OCI-LY7 (cell line): ENCODE data around the gene MYBBP1A. TPM values are rescaled to one million over a fixed set of nuclear protein-coding genes. Genes with fewer than 3 reads are reported as not detected.
"Not testable (repeated sequence)": the region's sequence is repeated elsewhere in the genome, so short reads cannot be mapped to it uniquely, and the experiment has no call there.

ENCODE experiments used
- BruUV-seq: library from RNA; stranded (reverse); fragments of 400-500 nt; replicated peaks from 2 replicates; lab custom pipeline; 2021; lab: Mats Ljungman, UMichigan
- CTCF ChIA-PET: fragments of 300-600 bp; sonication (Branson Sonifier 250); formaldehyde crosslinking; loops from one replicate; lab custom pipeline; 2022; ENCODE audit warnings: antibody characterized with exemption; ENCODE audit not compliant: unreplicated experiment; lab: Charles Lee
- POLR2A ChIA-PET: fragments of 300-600 bp; sonication (Branson Sonifier 250); formaldehyde crosslinking; loops from one replicate; lab custom pipeline; 2022; ENCODE audit warnings: antibody characterized with exemption; lab: Charles Lee
- DNase-seq: peaks from one replicate; pipeline ENCODE4 v3.0.0-alpha.2; 2015; ENCODE audit warnings: low spot score
- H2AFZ ChIP-seq: fragments of 200-600 bp; sonication (generic), shearing (Covaris generic); 2 replicates; pipeline ENCODE4 v1.6.1; 2014; ENCODE audit warnings: mild to moderate bottlenecking, antibody characterized with exemption, low read length, moderate library complexity
- H3K27ac ChIP-seq: fragments of 200-600 bp; sonication (generic); 2 replicates; pipeline ENCODE4 v1.5.1; 2014; ENCODE audit warnings: mixed run types, low read depth, mild to moderate bottlenecking, moderate library complexity, low read length, inconsistent platforms; ENCODE audit not compliant: poor library complexity, severe bottlenecking
- H3K36me3 ChIP-seq: fragments of 200-600 bp; sonication (generic); 2 replicates; pipeline ENCODE4 v1.6.1; 2014; ENCODE audit warnings: mild to moderate bottlenecking, antibody characterized with exemption, low read length, moderate library complexity, mixed read lengths; ENCODE audit not compliant: insufficient read depth
- H3K4me1 ChIP-seq: fragments of 200-600 bp; sonication (generic); 2 replicates; pipeline ENCODE4 v1.5.1; 2014; ENCODE audit warnings: mild to moderate bottlenecking, low read length; ENCODE audit not compliant: insufficient read depth, poor library complexity, severe bottlenecking
- H3K4me2 ChIP-seq: fragments of 200-600 bp; sonication (generic); 2 replicates; pipeline ENCODE4 v1.6.1; 2014; ENCODE audit warnings: mild to moderate bottlenecking, low read length
- H3K4me3 ChIP-seq: fragments of 200-600 bp; sonication (generic); 2 replicates; pipeline ENCODE4 v1.5.1; 2014; ENCODE audit warnings: mild to moderate bottlenecking, low read depth, low read length; ENCODE audit not compliant: poor library complexity, severe bottlenecking
- H3K79me2 ChIP-seq: fragments of 200-600 bp; sonication (generic); 2 replicates; pipeline ENCODE4 v1.6.1; 2016; ENCODE audit warnings: low read depth, mild to moderate bottlenecking, low read length, moderate library complexity, mixed read lengths; ENCODE audit not compliant: insufficient read depth
- H3K9me2 ChIP-seq: fragments of 200-600 bp; sonication (generic); 2 replicates; pipeline ENCODE4 v1.6.1; 2016; ENCODE audit warnings: mild to moderate bottlenecking, low read length, mixed read lengths; ENCODE audit not compliant: insufficient read depth
- H3K9me3 ChIP-seq: fragments of 200-600 bp; sonication (generic); 2 replicates; pipeline ENCODE4 v1.6.1; 2014; ENCODE audit warnings: mild to moderate bottlenecking, mixed run types, low read length, mixed read lengths
- H4K20me1 ChIP-seq: fragments of 200-600 bp; sonication (generic); 2 replicates; pipeline ENCODE4 v1.6.1; 2014; ENCODE audit warnings: mild to moderate bottlenecking, antibody characterized with exemption, low read length, moderate library complexity, mixed read lengths; ENCODE audit not compliant: insufficient read depth
- EZH2phosphoT487 ChIP-seq: fragments of 200-600 bp; sonication (generic); IDR thresholded peaks from 2 replicates; pipeline ENCODE4 v1.6.1; 2018; ENCODE audit warnings: low read depth, borderline replicate concordance, mild to moderate bottlenecking, mixed run types, antibody characterized with exemption, low read length, moderate library complexity, mixed read lengths
- intact Hi-C: fragments of 100-400 bp; cut with micrococcal nuclease; formaldehyde crosslinking; loops from one replicate; pipeline ENCODE4 v1.10.0; 2022; ENCODE audit not compliant: unreplicated experiment
- total RNA-seq, 2 experiments: library from RNA; depleted of rRNA in 1 of 2; stranded (reverse); fragments of >200 nt in 1 of 2; shearing (Covaris generic) in 1 of 2; gene quantifications; 2 replicates each; pipeline ENCODE4 v1.2.3, GENCODE V29; 2014 to 2022
- TF ChIP-seq, protein P1 (sequence below): fragments of 200-600 bp; sonication (generic); conservative IDR thresholded peaks from 2 replicates; pipeline ENCODE4 v1.5.1; 2014; ENCODE audit warnings: mild to moderate bottlenecking, antibody characterized with exemption, low read length, moderate library complexity, mixed read lengths

MYBBP1A gene
- total RNA-seq, 2 experiments from 2014 or later = 131 to 142 TPM

DNA sequence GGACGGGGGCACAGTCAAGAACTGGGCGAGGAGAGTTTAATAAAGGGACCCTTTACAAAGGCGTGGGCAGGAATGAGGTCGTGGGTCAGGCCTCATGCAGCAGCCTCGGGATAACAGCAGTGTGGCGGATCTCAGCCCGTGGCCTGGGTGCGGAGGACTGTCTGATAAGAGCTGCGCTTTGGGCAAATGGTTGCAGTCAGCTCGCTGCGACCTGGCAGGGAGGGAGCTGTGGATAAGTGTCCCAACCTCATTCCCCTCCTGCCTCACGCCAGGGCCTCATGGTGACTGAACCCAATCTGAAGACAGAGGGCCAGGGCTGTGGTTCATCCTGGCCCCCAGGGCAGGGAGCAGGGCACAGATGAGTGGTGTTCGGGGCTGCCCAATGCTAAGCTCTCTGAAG is 42.8 kb upstream of the MYBBP1A start:
- intact Hi-C loops = no loop called here
- TF ChIP-seq EZH2phosphoT487 = no peak
- TF ChIP-seq, protein P1, sequence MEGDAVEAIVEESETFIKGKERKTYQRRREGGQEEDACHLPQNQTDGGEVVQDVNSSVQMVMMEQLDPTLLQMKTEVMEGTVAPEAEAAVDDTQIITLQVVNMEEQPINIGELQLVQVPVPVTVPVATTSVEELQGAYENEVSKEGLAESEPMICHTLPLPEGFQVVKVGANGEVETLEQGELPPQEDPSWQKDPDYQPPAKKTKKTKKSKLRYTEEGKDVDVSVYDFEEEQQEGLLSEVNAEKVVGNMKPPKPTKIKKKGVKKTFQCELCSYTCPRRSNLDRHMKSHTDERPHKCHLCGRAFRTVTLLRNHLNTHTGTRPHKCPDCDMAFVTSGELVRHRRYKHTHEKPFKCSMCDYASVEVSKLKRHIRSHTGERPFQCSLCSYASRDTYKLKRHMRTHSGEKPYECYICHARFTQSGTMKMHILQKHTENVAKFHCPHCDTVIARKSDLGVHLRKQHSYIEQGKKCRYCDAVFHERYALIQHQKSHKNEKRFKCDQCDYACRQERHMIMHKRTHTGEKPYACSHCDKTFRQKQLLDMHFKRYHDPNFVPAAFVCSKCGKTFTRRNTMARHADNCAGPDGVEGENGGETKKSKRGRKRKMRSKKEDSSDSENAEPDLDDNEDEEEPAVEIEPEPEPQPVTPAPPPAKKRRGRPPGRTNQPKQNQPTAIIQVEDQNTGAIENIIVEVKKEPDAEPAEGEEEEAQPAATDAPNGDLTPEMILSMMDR = no peak
- H3K9me2 ChIP-seq = no peaks in the 10 kb centered on the region
- no peak overlapping the region for H3K4me3 ChIP-seq
- no peaks in the 10 kb centered on the region for H3K9me3 ChIP-seq
- no peak for DNase-seq
- POLR2A ChIA-PET = no interaction called here
- H2AFZ ChIP-seq = no peak overlapping the region
- BruUV-seq = no TSS peak
- CTCF ChIA-PET = interaction anchor here (0.6 kb wide), 1 partner anchor 15 kb away, joined by 4 read pairs; no protein-coding TSS in a partner anchor
- H3K79me2 ChIP-seq = no peaks in the 10 kb centered on the region
- H3K27ac ChIP-seq = no peak overlapping the region
- H3K36me3 ChIP-seq = no peaks in the 10 kb centered on the region
- no peaks in the 10 kb centered on the region for H3K4me1 ChIP-seq
- no peaks in the 10 kb centered on the region for H4K20me1 ChIP-seq
- H3K4me2 ChIP-seq = no peak overlapping the region

DNA sequence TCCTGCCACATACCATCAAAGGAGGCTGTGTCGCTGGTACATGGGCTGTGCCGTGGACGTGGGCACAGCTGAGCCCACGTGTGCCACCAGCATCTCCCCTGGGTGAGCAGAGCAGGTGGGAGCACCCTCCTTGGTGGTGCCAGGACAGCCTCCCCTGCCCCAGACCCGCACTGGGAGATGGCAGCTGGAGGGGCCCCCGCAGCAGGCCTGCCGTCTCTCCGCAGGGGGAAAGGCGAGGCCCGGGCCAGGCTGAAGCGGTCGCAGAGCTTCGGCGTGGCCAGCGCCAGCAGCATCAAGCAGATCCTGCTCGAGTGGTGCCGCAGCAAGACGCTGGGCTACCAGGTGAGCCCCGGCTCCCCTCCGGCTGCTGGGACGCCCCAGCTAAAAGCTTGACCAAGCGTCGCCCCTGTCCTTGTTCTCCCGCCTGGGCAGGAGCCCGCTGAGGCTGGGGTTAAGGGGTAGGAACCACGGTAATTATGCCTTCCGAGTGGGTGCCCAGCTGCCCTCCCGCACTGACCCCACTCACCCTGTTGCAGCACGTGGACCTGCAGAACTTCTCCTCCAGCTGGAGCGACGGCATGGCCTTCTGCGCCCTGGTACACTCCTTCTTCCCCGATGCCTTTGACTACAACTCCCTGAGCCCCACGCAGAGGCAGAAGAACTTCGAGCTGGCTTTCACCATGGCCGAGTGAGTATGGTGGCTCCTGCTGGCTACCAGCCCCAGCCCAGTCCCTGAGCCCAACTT is 41.6 kb upstream of the MYBBP1A start:
- no peaks in the 10 kb centered on the region for H3K9me2 ChIP-seq
- H3K79me2 ChIP-seq = no peaks in the 10 kb centered on the region
- POLR2A ChIA-PET = no interaction called here
- no peaks in the 10 kb centered on the region for H4K20me1 ChIP-seq
- H3K9me3 ChIP-seq = no peaks in the 10 kb centered on the region
- intact Hi-C loops = no loop called here
- no peaks in the 10 kb centered on the region for H3K36me3 ChIP-seq
- no peak overlapping the region for H2AFZ ChIP-seq
- no peak overlapping the region for H3K27ac ChIP-seq
- no TSS peak for BruUV-seq
- TF ChIP-seq, protein P1 = no peak
- TF ChIP-seq EZH2phosphoT487 = no peak
- DNase-seq = no peak
- H3K4me1 ChIP-seq = no peaks in the 10 kb centered on the region
- CTCF ChIA-PET = no interaction called here
- no peak overlapping the region for H3K4me2 ChIP-seq
- no peak overlapping the region for H3K4me3 ChIP-seq

DNA sequence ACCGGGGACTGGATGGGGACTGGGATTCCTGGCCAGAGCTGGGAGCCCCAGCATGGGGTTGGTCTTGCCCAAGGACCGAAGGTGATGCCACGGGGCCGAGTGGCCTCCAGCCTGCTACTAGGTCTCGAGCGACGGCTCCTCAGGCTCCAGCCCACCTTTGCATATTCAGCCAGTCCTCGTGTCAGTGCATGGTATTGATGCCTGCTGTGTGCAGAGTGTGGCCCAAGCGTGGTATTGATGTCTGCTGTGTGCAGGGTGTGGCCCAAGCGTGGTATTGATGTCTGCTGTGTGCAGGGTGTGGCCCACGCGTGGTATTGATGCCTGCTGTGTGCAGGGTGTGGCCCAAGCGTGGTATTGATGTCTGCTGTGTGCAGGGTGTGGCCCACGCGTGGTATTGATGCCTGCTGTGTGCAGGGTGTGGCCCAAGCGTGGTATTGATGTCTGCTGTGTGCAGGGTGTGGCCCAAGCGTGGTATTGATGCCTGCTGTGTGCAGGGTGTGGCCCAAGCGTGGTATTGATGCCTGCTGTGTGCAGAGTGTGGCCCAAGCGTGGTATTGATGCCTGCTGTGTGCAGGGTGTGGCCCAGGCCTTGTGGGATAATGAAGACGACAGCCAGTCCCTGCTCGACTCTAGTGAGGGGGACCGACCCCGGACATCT is 40.6 kb upstream of the MYBBP1A start:
- POLR2A ChIA-PET, H2AFZ ChIP-seq, CTCF ChIA-PET, H3K27ac ChIP-seq, H3K9me3 ChIP-seq, H4K20me1 ChIP-seq, H3K36me3 ChIP-seq, intact Hi-C loops, H3K4me2 ChIP-seq, H3K4me3 ChIP-seq, H3K9me2 ChIP-seq, H3K79me2 ChIP-seq, BruUV-seq, DNase-seq, H3K4me1 ChIP-seq: not testable (repeated sequence)
